HG02970 (cell line): ENCODE measurements around the gene VWA5A.
"Not testable (repeated sequence)": the region's sequence is repeated elsewhere in the genome, so short reads cannot be mapped to it uniquely, and the experiment has no call there.

Source experiments
- ATAC-seq: cut with Tn5 transposase; IDR thresholded peaks from one replicate; pipeline ENCODE4 v1.9.1; 2021; ENCODE audit warnings: mild to moderate bottlenecking, moderate library complexity, moderate number of reproducible peaks; ENCODE audit not compliant: unreplicated experiment, low FRiP score

Gene VWA5A

GRCh38 chr11:124153821-124154220 is 38.6 kb downstream of the VWA5A start:
- ATAC-seq = no peak

GRCh38 chr11:124159481-124159880 is 44.2 kb downstream of the VWA5A start:
- ATAC-seq = no peak

- no peak for ATAC-seq
These were observed 45.7 kb downstream of the VWA5A start for GRCh38 chr11:124160986-124161385.

DNA sequence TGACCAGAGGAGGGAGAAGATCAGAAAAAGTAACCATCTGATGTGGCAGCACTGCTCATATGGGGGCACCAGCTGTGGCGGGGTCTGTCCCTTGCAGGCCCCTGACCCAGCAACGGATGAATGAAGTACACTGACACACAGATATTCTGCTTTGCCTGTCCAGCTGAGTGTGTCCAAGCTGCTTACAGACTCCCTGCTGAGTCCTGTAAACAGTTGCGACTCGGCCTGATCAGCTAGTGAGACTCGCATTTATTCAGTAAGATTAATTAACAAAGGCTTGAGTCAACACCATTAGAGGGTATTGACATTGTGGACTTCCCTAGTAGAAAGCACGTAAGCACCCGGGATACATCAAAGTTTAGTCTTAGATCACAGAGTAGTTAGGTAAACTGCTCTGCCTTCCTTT is 52.6 kb downstream of the VWA5A start:
- no peak for ATAC-seq

- ATAC-seq = no peak
These were observed 53.5 kb downstream of the VWA5A start for GRCh38 chr11:124168796-124169195.

DNA sequence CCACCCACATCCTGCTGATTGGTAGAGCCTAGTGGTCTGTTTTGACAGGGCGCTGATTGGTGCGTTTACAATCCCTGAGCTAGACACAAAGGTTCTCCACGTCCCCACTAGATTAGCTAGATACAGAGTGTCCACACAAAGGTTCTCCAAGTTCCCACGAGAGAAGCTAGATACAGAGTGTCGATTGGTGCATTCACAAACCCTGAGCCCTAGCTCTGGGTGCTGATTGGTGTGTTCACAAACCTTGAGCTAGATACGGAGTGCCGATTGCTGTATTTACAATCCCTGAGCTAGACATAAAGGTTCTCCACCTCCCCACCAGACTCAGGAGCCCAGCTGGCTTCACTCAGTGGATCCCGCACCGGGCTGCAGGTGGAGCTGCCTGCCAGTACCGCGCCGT is 55.1 kb downstream of the VWA5A start:
- not testable (repeated sequence) for ATAC-seq

- ATAC-seq = no peak
These were observed 55.7 kb downstream of the VWA5A start for GRCh38 chr11:124170801-124171586.

DNA sequence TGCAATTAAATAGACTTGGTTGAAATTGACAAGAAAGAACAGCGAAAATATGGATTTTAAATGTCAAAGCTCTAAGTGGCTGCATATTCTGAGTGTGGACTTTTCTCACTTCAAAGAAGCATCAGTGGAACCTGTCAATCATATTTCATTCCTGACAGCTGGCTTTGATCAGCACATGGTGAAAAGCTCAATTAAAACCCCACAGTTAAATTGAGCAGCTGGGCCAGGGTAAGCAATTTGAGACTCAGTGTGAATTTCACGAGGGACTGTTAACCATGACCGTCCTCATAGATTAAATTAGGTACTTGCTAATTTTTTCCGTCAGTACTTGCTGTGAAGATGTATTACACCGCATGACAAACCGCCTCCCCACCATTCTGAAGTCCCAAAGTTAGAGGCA is 56.9 kb downstream of the VWA5A start:
- ATAC-seq = no peak

GRCh38 chr11:124172599-124172998 is 57.3 kb downstream of the VWA5A start:
- no peak for ATAC-seq

DNA sequence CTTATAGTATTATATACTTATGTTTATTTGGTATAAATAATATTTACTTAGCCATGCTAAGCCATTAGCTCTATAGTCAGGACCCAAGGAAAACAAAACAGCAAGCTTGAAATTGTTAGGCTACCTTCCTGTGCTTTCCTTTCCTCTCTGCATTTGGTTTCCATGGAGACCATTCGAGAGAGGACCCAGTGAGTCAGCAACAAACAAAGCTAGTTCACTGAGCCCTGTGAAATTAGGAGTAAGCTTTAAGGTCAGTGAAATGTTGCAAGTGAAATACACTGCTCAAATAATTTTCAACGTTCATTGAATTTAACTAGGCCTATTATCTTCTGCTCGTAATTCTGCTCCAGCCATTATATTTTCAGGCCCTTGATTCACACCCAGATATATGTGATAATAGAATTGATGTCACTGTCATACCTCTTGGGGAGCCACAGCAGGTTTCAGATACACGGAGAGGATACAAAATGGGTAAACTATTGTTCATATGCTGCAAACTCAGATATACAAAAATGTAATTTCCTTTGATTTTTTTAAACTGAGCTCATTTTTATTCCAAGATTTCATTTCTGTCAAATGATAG is 58.8 kb downstream of the VWA5A start:
- ATAC-seq = no peak

GRCh38 chr11:124176925-124177715 is 61.9 kb downstream of the VWA5A start:
- no peak for ATAC-seq

DNA sequence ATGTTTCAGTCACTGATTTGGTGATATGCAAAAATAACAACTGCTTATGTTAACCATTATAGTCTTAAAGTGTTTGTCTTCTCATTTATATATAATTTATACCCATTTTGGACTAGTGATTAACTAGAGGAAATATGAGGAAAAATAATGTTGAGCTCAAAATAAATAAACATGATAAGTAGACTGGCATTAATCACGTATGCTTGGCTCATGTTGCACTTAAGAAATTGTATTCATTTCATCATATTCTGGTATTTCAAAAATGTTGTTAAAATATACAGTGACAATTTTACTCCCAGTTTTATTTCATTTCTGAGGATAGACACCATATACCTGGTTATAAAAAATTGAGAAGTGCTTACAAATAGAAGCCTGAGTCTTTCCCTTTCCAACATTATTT is 64.1 kb downstream of the VWA5A start:
- ATAC-seq = no peak

- ATAC-seq = no peak
These were observed 67.8 kb downstream of the VWA5A start, which contains the start of gene OR10D3 for GRCh38 chr11:124183068-124183467. OR10D3 (plus strand) TSS chr11:124183345; CDS start chr11:124185270, 1,925 bp downstream.

- no peak for ATAC-seq
These were observed 75.3 kb downstream of the VWA5A start for GRCh38 chr11:124190298-124191139.

- ATAC-seq = peak; percentile 63
These were observed 78.2 kb downstream of the VWA5A start for GRCh38 chr11:124193221-124194010.

DNA sequence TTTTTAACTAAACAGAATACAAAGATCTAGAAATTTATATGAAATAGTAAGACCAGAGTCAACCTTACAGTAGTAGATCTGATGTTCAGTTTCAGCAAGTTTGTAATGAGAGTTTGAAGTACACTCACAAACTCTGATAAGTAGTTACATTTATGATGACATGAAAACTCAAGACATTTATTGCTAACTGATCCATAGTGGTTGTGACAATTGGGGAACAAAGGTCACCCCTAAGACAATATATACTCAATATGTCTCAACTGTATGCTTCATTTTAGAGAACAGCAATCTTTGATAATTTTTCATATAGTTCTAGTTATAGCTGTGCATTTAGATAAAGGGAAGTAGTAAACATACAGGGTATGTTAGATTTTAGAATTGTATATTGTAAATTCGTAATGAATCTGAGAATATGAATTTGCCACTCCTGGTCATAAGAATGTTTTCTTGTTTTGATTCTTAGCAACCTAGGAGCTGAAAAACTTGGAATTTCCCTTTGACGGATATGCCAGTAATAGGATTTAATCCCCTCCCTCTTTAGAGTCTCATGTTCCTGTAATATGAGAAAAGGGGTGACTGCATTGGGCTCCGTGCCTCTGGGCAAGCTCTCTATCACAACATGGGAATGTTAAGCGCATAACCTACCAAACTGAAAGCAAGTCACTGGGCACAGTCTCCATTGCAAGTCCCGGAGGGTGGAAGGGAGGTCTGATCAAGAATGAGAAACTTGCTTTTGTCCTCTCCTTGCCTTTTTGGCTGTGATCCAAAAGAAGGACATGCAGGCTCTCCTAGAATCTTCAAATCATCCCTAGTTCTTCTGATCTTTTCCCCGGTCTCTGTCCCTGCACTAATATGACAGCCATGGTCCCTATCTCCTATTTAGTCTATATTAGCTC is 79.3 kb downstream of the VWA5A start:
- ATAC-seq = no peak

DNA sequence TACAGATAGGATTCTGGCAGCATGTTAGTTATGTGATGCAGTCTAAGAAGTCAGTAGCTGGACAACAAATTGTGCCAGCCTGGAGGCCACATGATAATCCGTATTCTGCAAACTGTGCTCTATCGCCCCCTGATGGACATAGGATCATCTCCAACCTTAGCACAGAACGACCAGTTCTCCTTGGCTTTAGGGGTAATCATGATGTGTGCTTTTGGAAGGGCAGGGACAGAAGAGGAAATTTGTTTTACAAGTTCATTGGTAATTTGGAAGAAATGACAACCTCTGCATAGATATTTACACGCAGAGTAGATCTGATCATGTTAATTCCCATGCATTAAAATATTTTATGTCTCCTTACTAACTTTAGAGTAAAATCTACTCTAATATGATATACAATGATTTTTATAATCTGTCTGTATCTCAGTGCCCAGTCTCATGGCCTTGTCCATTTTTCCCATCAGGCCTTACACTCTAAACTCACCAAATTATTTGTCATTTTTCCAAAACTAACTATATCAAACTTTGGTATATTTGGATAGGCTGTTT is 80.0 kb downstream of the VWA5A start:
- peak; percentile 63 for ATAC-seq
